HG03064 (cell line): ENCODE results near the gene TSC22D1.

Experiments
- ATAC-seq: cut with Tn5 transposase; IDR thresholded peaks from one replicate; pipeline ENCODE4 v1.9.1; 2021; ENCODE audit warnings: low read depth; ENCODE audit not compliant: unreplicated experiment

Gene TSC22D1

DNA sequence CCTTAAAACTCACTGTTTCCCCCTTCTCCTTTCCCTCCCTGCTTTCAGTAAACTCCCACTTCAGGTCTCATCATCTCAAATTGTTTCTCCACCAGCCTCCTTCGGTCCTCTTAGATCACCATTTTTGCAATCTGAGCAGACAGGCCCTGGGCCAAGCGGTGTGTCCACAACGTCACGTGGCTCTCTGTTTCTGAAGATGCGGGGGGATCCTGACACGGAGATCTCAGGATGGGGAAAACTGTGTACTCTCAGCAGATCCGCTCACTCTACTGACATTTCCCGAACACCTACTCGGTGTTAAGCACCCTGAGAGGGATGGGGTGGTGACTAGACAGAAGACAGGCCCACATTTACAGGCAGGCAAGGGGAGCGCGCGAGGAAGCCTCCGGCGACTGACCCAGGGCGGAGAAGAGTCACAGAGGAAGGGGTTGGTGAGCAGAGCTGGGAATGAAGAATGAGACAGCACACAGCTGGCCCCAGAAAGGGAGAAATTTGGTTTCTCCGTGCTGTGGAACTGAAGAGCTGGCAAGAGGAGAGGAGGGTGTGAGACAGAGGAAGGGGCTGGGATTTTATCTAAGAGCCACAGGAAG is 163.7 kb downstream of the TSC22D1 start:
- ATAC-seq = no peak

GRCh38 chr13:44411841-44412240 is 164.3 kb downstream of the TSC22D1 start:
- ATAC-seq = no peak

- no peak for ATAC-seq
These were observed 165.7 kb downstream of the TSC22D1 start for GRCh38 chr13:44410328-44410859.

GRCh38 chr13:44409595-44409994 is 166.5 kb downstream of the TSC22D1 start:
- ATAC-seq = no peak

DNA sequence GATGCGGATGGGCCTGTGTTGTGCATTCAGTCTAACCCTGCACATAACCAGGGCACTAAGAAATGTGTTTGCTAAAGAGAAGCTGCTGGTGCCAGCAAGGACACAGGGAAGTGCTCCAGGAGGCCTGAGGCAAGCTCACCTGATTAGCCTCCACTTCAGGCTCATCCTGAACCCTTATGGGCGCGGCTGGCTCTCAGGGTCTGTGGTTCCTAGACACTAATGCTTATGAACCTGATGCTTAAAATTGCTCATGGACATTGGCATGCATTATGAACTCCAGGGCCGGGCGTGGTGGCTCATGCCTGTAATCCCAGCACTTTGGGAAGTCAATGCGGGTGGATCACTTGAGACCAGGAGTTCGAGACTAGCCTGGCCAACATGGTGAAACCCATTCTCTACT is 168.2 kb downstream of the TSC22D1 start:
- ATAC-seq = no peak

DNA sequence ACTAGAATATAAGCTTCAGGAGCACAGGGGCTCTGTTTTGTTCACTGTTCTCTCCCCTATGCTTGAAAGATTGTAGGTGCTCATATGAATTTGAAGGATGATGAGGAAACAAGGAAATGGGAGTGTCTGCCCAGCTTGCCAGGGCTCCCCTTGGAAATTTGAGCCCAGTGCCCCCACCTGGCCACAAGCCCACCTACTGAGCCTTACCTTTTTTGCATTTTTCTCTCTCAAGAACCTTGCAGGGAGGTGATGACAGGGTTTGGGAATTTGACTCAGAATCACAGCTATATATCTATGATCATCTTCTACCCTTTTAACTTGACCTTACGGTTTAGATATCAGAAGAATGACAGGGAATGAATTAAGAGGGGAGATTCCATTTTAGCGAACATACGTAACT is 168.8 kb downstream of the TSC22D1 start:
- no peak for ATAC-seq

DNA sequence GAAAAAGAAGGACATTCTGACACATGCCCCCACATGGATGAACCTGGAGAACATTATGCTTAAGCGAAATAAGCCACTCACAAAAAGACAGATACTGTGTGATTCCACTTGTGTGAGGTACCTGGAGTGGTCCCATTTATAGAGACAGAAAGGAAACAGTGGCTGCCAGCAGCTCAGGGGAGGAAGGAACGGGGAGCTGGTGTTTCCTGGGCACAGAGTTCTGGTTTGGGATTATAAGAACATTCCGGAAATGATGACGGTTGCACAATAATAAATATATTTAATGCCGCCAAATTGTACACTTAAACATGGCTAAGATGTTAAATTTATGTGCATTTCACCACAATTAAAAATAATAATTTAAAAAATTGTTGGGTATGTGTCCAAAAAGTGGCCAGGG is 169.5 kb downstream of the TSC22D1 start:
- ATAC-seq = no peak

DNA sequence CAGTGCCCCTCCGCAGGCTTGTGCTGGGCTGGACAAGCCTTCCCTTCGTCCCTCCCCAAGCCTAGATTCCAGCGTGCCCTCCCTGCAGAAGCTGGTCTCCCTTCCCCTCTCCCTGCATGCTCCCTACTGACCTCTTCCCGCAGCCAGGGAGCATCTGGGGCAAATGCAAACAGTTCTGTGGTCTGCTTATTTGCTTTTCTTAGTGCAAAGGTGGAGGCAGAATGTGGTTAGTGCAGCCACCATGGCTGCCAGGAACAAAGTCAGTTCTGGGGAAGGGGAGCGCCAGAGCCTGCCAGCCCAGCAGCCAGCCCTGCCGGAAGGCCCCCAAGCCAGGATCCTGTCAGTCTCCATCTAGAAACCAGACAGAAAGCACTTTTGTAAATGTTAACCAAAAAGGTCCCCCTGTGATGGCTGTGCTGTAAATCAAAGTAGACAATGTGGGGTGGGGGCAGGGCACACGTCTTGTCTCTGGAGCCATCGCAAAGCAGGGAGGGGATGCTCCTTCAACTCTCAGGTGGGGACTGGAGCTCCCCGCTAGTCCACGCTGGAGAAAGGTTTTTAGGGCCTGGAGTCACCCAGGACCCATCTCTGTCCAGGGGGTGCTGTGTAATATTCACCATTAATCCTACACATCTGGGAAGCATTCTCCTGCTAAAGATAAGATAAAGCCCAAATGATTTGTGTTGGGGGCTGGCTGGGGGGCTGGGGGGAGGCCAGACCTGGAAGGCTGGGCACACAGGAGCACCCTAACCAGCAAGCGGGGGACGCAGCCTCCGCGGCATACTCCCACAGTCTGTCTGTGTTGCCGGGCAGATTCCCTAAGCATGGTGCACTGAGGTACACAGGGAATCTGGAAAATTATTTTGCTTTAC is 171.6 kb downstream of the TSC22D1 start:
- no peak for ATAC-seq

- no peak for ATAC-seq
These were observed 172.6 kb downstream of the TSC22D1 start for GRCh38 chr13:44403461-44404056.

DNA sequence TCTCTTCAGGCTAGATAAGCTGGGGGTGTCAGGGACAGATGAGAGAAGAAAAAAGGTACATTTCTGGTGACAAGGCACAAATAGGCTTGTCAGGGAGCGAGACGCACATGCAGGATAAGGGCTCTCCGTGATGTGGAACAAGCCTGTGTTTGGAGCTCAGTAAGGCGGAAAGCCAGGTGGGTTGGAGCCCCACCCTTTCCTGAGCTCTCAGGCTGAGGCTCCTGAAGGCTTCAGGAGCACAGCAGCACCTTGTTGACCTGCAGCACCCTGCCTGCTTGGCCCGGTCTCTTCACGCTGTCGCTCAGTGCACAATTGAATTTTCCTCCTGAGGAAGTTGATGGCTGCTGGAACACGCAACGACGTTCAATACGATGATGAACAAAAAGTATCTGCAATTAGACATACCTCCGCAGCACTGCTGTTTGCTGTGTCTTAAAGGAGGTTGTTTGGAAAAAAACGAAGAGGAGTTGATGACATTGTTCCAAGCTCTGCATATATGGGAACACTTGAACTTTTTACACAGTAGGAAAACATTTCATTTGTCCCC is 173.2 kb downstream of the TSC22D1 start:
- no peak for ATAC-seq

GRCh38 chr13:44401577-44401976 is 174.6 kb downstream of the TSC22D1 start:
- no peak for ATAC-seq

DNA sequence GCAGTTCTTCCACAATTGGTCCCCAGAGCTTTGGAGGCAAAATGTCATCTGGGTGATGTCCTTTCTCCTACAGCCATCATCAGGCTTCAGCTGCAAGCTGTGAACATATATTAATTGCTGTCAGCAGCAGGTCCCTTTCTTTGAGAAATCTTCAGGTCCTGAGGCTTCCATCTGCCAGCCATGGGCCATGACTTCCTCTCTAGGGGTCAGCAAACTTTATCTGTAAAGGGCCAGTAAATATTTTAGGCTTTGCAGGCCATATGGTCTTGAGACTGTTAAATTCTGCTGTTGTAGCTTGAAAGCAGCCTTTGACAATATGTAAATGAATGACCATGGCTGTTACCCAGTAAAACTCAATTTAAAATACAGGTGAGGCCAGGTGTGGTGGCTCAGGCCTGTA is 175.4 kb downstream of the TSC22D1 start:
- no peak for ATAC-seq

DNA sequence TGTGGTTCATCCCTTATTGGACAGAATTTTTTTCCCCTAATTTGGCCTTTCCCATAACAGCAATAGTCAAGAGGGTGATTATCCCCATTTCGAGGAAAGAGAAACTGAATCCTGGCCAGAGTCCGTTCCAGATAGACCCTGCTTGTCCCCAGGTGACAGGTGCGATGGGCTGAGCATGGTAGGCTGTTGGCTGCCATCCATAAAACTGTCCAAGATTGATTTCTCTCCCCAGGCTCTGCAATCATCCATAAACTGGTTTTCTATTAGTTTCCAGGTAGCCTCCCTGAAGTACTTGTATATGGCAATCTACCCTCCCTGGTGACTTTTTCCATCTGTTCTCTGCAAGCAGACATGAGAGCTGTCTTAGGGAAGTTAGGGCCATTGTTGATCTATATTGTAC is 177.1 kb downstream of the TSC22D1 start:
- no peak for ATAC-seq

- ATAC-seq = no peak
These were observed 177.5 kb downstream of the TSC22D1 start for GRCh38 chr13:44398606-44399005.

- no peak for ATAC-seq
These were observed 178.3 kb downstream of the TSC22D1 start for GRCh38 chr13:44397766-44398223.

- ATAC-seq = no peak
These were observed 179.2 kb downstream of the TSC22D1 start for GRCh38 chr13:44396701-44397580.

DNA sequence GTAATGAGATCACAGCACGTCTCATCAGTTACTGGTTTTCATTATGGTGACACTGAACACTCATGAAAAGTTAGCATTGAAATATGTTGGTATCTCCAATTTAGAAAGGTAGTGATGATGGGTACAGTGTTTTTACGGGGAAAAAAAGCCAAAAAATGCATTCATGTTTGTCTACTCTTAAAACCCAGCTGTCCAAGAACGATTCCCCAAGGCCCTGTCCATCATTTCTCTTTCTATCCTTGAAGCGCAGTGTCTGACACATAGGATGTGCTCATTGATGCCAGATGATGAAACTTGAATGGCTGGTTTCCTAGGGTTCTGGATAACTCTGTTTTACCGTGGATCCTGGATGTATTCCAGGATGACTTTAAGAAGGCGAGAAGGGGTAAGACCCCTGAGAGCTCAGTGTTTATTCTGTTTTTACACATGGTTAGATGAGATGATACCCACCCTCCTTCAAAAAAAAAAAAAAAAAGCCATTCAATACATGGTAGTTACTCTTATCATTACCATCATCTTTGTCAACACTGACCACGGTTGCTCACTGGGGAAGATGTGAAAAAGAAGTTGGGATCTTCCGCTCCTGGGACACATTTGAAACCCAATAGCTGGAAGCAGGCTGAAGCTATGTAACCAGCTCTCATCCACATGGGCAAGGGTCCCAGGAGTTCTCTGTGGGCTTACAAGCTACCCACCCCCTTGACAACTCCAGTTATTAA is 180.0 kb downstream of the TSC22D1 start:
- ATAC-seq = no peak

DNA sequence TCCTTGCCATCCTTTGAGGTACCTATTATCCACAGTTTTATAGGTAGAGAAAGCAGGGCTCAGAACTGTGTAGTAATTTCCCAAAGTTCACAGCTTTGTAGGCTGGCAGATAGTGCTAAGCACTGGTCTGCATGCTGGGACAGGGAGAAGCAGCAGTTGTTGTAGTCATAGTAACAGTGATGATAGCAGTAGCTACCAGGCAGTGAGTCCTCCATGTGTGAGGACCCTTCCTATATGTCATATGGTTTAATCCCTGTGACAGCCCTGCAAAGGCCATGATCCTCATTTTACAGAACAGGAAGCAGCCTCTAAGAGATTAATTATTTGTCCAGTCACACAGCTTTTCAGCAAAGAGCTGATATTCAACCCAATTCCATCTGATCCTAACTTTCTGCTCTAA is 181.5 kb downstream of the TSC22D1 start:
- no peak for ATAC-seq

DNA sequence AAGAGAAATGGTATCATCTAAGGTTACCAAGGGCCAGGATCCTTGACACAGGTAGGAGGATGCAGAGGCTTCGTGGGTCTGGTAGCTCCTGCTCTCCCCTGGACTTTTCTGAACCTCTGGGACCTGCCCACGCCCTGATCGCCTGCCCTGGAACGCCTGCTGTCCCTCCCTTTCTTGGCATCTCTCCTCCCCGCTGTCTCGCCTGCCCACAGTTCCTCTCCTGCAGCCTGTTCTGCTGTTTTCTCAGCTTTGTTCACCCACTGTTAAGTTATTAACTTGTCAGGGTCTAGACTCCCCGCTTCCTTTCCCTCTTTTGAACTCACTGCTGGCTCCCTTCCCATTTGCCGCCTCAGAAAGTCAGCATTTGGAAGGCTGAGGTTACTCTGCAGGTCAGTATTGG is 182.7 kb downstream of the TSC22D1 start:
- ATAC-seq = no peak

DNA sequence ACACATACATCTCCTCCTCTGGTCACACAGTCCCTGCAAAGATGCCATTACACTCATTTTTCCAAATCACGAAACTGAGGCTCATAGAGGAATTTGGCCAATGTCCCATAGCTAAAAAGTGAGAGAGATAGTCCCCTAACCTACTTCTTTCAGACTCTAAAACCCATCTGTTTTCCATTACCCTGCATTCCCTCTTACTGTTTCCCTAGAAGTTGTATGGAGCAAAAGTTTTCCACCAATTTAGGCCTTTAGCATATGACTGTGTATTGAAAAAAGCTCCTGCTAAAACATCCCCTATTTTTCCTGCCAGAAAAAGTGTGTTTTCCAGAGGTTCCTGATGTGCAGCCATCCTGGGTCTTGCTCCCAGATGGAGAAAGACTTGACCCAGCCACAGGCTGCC is 186.3 kb downstream of the TSC22D1 start:
- no peak for ATAC-seq
